Keratinocyte (primary cell): Measurements from ENCODE around the gene MOV10L1. TPM values are rescaled to one million over a fixed set of nuclear protein-coding genes. Genes with fewer than 3 reads are reported as not detected.

Experiments
- DNase-seq: peaks from one replicate; pipeline ENCODE4 v3.0.0-alpha.2; 2011; ENCODE audit warnings: low read depth, missing footprints, low spot score
- FAIRE-seq: peaks from 2 replicates; lab custom pipeline; 2011; peaks lifted over from hg19 to GRCh38; lab: Jason Lieb, UNC
- H2AFZ ChIP-seq: 2 replicates; pipeline ENCODE4 v1.6.0; 2012; ENCODE audit warnings: low read length, control low read depth, inconsistent platforms; ENCODE audit not compliant: control insufficient read depth
- H3K27ac ChIP-seq: 2 replicates; pipeline ENCODE4 v1.5.1; 2011; ENCODE audit warnings: low read length; ENCODE audit not compliant: control insufficient read depth, insufficient read depth
- H3K27me3 ChIP-seq: 3 replicates; pipeline ENCODE4 v1.6.0; 2011; ENCODE audit warnings: low read length; ENCODE audit not compliant: control insufficient read depth, insufficient read depth; ENCODE audit errors: extremely low read depth
- H3K36me3 ChIP-seq, 2 experiments: 2 replicates in 1 of 2; 3 replicates in 1 of 2; pipeline ENCODE4 v1.5.1; 2011; ENCODE audit warnings: low read length in 2 of 2, mild to moderate bottlenecking in 1 of 2; ENCODE audit not compliant: control insufficient read depth in 2 of 2, insufficient read depth in 2 of 2; ENCODE audit errors: extremely low read depth in 1 of 2
- H3K4me1 ChIP-seq: 3 replicates; pipeline ENCODE4 v1.5.1; 2011; ENCODE audit warnings: low read length; ENCODE audit not compliant: control insufficient read depth, insufficient read depth; ENCODE audit errors: extremely low read depth
- H3K4me2 ChIP-seq: 3 replicates; pipeline ENCODE4 v1.6.0; 2011; ENCODE audit warnings: low read depth, low read length; ENCODE audit not compliant: control insufficient read depth, insufficient read depth; ENCODE audit errors: extremely low read depth
- H3K4me3 ChIP-seq, 3 experiments: fragments of 200-600 bp in 1 of 3; sonication (generic) in 1 of 3; 2 replicates in 2 of 3; 3 replicates in 1 of 3; pipeline ENCODE4 v1.5.1; 2011 to 2016; ENCODE audit warnings: low read length in 3 of 3, mild to moderate bottlenecking in 3 of 3, control low read depth in 2 of 3, inconsistent platforms in 1 of 3, low read depth in 1 of 3, mixed read lengths in 1 of 3, mixed run types in 1 of 3, moderate library complexity in 1 of 3; ENCODE audit not compliant: control insufficient read depth in 2 of 3, insufficient read depth in 2 of 3; ENCODE audit errors: extremely low read depth in 1 of 3
- H3K79me2 ChIP-seq: 2 replicates; pipeline ENCODE4 v1.6.0; 2012; ENCODE audit warnings: low read length; ENCODE audit not compliant: control insufficient read depth, insufficient read depth
- H3K9ac ChIP-seq: 3 replicates; pipeline ENCODE4 v1.6.0; 2011; ENCODE audit warnings: low read length; ENCODE audit not compliant: control insufficient read depth, insufficient read depth; ENCODE audit errors: extremely low read depth
- H3K9me1 ChIP-seq: 3 replicates; pipeline ENCODE4 v1.6.0; 2011; ENCODE audit warnings: low read length; ENCODE audit not compliant: control insufficient read depth, insufficient read depth; ENCODE audit errors: extremely low read depth
- H3K9me3 ChIP-seq: 2 replicates; pipeline ENCODE4 v1.5.1; 2012; ENCODE audit warnings: low read depth, low read length; ENCODE audit not compliant: control insufficient read depth
- H4K20me1 ChIP-seq: 3 replicates; pipeline ENCODE4 v1.6.0; 2011; ENCODE audit warnings: low read length; ENCODE audit not compliant: control insufficient read depth, insufficient read depth; ENCODE audit errors: extremely low read depth
- EZH2 ChIP-seq: IDR thresholded peaks from one replicate; pipeline ENCODE4 v1.6.1; 2012; ENCODE audit warnings: inconsistent platforms, mild to moderate bottlenecking, low read length, moderate library complexity
- dilution Hi-C: fragments of 300-500 bp; cut with MboI; formaldehyde crosslinking; loops from one replicate; pipeline ENCODE4 v1.7.0; 2020; ENCODE audit warnings: low sequenced_read_pairs; ENCODE audit not compliant: extremely low pct_ligation_motif_present
- polyA plus RNA-seq, 5 experiments: library from polyadenylated mRNA; depleted of rRNA in 3 of 5; stranded (reverse) in 3 of 5; stranded (forward) in 1 of 5; unstranded in 1 of 5; fragments of >200 nt; gene quantifications; 1 replicate in 1 of 5; 2 replicates in 3 of 5; 3 replicates in 1 of 5; pipeline versions ENCODE4 v1.2.1 to v1.2.3, GENCODE V29; 2011 to 2012; ENCODE audit warnings: missing spikeins in 2 of 5, low read depth in 1 of 5, low replicate concordance in 1 of 5
- TF ChIP-seq, protein P1 (sequence below), 3 experiments: IDR thresholded peaks in 1 of 3; conservative IDR thresholded peaks in 1 of 3; optimal IDR thresholded peaks in 1 of 3; 2 replicates in 2 of 3; 3 replicates in 1 of 3; pipeline versions ENCODE3 to v1.5.1; 2011; ENCODE audit warnings: low read length in 3 of 3, mild to moderate bottlenecking in 3 of 3, moderate library complexity in 2 of 3, control low read depth in 1 of 3, inconsistent platforms in 1 of 3; ENCODE audit not compliant: insufficient read depth in 2 of 3; ENCODE audit errors: extremely low read depth in 1 of 3

Gene MOV10L1
- polyA plus RNA-seq, 1 donor (not counting 4 experiments of a cell fraction or from before 2014, with no cell fraction given), result not detected

DNA sequence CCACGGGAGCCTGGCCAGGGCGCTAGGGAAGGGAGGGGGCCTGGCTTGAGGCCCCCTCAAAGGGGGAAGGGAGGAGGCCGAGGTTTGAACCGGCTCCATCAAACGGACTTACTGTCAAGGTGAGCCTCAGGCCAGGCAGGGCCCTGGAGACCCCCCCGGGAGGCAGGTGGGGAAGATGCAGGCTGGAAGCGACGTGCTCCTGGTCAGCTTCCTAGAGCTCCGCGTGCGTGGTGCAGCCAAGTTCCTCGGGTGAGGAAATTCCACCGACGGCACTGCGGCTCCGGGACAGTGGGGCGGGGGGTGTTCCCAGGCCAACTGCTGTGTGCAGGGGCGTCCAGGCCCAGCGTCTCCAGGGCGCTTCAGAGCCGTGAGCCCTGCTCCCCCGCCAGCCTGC is 88.7 kb downstream of the MOV10L1 start:
- TF ChIP-seq EZH2, result no peak
- TF ChIP-seq, protein P1, sequence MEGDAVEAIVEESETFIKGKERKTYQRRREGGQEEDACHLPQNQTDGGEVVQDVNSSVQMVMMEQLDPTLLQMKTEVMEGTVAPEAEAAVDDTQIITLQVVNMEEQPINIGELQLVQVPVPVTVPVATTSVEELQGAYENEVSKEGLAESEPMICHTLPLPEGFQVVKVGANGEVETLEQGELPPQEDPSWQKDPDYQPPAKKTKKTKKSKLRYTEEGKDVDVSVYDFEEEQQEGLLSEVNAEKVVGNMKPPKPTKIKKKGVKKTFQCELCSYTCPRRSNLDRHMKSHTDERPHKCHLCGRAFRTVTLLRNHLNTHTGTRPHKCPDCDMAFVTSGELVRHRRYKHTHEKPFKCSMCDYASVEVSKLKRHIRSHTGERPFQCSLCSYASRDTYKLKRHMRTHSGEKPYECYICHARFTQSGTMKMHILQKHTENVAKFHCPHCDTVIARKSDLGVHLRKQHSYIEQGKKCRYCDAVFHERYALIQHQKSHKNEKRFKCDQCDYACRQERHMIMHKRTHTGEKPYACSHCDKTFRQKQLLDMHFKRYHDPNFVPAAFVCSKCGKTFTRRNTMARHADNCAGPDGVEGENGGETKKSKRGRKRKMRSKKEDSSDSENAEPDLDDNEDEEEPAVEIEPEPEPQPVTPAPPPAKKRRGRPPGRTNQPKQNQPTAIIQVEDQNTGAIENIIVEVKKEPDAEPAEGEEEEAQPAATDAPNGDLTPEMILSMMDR (optimal IDR thresholded peaks at IDR 0.05 in 1 of 3, IDR thresholded peaks at IDR 0.05 in 1 of 3, conservative IDR thresholded peaks at IDR 0.05 in 1 of 3; ENCODE audit: extremely low read depth in 1 of 3, insufficient read depth in 2 of 3, low read length in 3 of 3), result no peak
- Histone ChIP-seq H3K27ac (no peak overlapping the region), H3K9ac (no peak overlapping the region), H3K9me3 (no peaks in the 10 kb centered on the region), H3K4me3 (no peak overlapping the region), H3K27me3 (no peaks in the 10 kb centered on the region), H2AFZ (no peak overlapping the region), H3K79me2 (no peaks in the 10 kb centered on the region), H3K9me1 (no peaks in the 10 kb centered on the region), H3K4me1 (no peaks in the 10 kb centered on the region), H3K4me2 (no peak overlapping the region), H4K20me1 (no peaks in the 10 kb centered on the region), H3K36me3 (no peaks in the 10 kb centered on the region)
- FAIRE-seq, result no peak
- DNase-seq, result no peak
- dilution Hi-C loops, result no loop called here

- Histone ChIP-seq H2AFZ (no peak overlapping the region), H3K9me3 (no peaks in the 10 kb centered on the region), H3K4me2 (no peak overlapping the region), H4K20me1 (no peaks in the 10 kb centered on the region), H3K9ac (no peak overlapping the region), H3K27me3 (no peaks in the 10 kb centered on the region), H3K36me3 (no peaks in the 10 kb centered on the region), H3K4me1 (no peaks in the 10 kb centered on the region), H3K79me2 (no peaks in the 10 kb centered on the region), H3K27ac (no peak overlapping the region), H3K9me1 (no peaks in the 10 kb centered on the region), H3K4me3 (no peak overlapping the region)
- dilution Hi-C loops, result no loop called here
- FAIRE-seq, result no peak
- no peak for TF ChIP-seq EZH2
- TF ChIP-seq, protein P1 (optimal IDR thresholded peaks at IDR 0.05 in 1 of 3, IDR thresholded peaks at IDR 0.05 in 1 of 3, conservative IDR thresholded peaks at IDR 0.05 in 1 of 3; ENCODE audit: extremely low read depth in 1 of 3, insufficient read depth in 2 of 3, low read length in 3 of 3), result no peak
- no peak for DNase-seq
Observed at GRCh38 chr22:50178871-50179869, 89.4 kb downstream of the MOV10L1 start.
